Stomach (tissue), 4 donors: ENCODE data around the gene MAB21L2.

ENCODE experiments used
- EP300 ChIP-seq: sonication (generic); formaldehyde crosslinking; IDR thresholded peaks from one replicate; pipeline ENCODE4 v1.6.1; 2017; ENCODE audit warnings: antibody characterized with exemption
- POLR2A ChIP-seq, 4 donors: fragments of 450-650 bp; IDR thresholded peaks; one replicate each; pipeline ENCODE4 v1.6.1; 2016; ENCODE audit warnings: antibody characterized with exemption in 4 of 4, control low read depth in 2 of 4, mild to moderate bottlenecking in 1 of 4, moderate library complexity in 1 of 4
- TF ChIP-seq, protein P1 (sequence below), 7 experiments: fragments of 450-650 bp in 4 of 7; fragments of 200-600 bp in 3 of 7; sonication (generic) in 3 of 7; IDR thresholded peaks; one replicate each; pipeline ENCODE4 v1.5.1; 2016 to 2019; ENCODE audit warnings: antibody characterized with exemption in 7 of 7, control low read depth in 2 of 7, mild to moderate bottlenecking in 1 of 7

DNA sequence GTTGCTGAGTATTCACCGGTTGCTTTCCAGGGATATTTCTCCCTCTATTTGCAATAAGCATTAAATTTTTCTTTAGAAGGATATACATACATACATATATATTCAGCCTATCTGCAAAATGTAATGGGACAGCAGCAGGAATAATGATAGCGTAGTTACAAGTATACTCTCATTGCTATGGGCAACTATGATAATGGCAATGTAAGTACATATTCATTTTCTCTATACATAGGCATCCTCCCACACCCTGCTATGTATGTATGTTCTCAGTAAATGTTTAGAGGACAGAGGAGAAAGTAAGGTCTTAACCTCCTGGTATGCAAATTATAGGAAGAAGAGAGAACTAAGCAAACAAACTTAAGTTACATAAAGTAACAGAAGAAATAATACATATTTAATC is 19.7 kb upstream of the MAB21L2 start:
- TF ChIP-seq, protein P1, sequence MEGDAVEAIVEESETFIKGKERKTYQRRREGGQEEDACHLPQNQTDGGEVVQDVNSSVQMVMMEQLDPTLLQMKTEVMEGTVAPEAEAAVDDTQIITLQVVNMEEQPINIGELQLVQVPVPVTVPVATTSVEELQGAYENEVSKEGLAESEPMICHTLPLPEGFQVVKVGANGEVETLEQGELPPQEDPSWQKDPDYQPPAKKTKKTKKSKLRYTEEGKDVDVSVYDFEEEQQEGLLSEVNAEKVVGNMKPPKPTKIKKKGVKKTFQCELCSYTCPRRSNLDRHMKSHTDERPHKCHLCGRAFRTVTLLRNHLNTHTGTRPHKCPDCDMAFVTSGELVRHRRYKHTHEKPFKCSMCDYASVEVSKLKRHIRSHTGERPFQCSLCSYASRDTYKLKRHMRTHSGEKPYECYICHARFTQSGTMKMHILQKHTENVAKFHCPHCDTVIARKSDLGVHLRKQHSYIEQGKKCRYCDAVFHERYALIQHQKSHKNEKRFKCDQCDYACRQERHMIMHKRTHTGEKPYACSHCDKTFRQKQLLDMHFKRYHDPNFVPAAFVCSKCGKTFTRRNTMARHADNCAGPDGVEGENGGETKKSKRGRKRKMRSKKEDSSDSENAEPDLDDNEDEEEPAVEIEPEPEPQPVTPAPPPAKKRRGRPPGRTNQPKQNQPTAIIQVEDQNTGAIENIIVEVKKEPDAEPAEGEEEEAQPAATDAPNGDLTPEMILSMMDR (IDR thresholded peaks at IDR 0.05): no peak
- TF ChIP-seq EP300 (no peak), POLR2A (IDR thresholded peaks at IDR 0.05) (no peak)
